Measurements from ENCODE around the gene DEFB128.
"Not testable (repeated sequence)": the region's sequence is repeated elsewhere in the genome, so short reads cannot be mapped to it uniquely, and the experiment has no call there.

Gene DEFB128

GRCh38 chr20:226958-227357, 37.4 kb upstream of the DEFB128 start, which contains the start of gene DEFB129:
TSS of gene DEFB129 (plus strand) at chr20:227258. CDS start at chr20:227289, 31 bp downstream.
- H3K36me3 ChIP-seq: no peaks in the 10 kb centered on the region
- no peak for DNase-seq
- peaks cover 0 to 5% of the 10 kb centered on the region in 2 donors for H3K27me3 ChIP-seq
- H3K9me3 ChIP-seq: no peaks in the 10 kb centered on the region
- intact Hi-C loops (cut with DNase I; ENCODE audit: low total_unique reads): no loop called here
- H3K27ac ChIP-seq: no peak within 1 kb of the TSS
- H3K4me1 ChIP-seq: no peaks in the 10 kb centered on the region
- TF ChIP-seq CTCF (IDR thresholded peaks at IDR 0.05): no peak
- no peak within 1 kb of the TSS for H3K4me3 ChIP-seq

GRCh38 chr20:225879-226278, 36.4 kb upstream of the DEFB128 start:
- intact Hi-C loops (cut with DNase I; ENCODE audit: low total_unique reads); H3K9me3 ChIP-seq; H3K27ac ChIP-seq; DNase-seq; H3K27me3 ChIP-seq; H3K4me1 ChIP-seq; H3K36me3 ChIP-seq; H3K4me3 ChIP-seq: not testable (repeated sequence)

GRCh38 chr20:221258-221830, 31.8 kb upstream of the DEFB128 start:
- Histone ChIP-seq H3K27ac (no peak overlapping the region), H3K27me3 (peaks cover 0 to 9% of the 10 kb centered on the region in 2 donors), H3K4me1 (no peaks in the 10 kb centered on the region), H3K4me3 (no peak overlapping the region), H3K9me3 (no peaks in the 10 kb centered on the region), H3K36me3 (no peaks in the 10 kb centered on the region)
- intact Hi-C loops (cut with DNase I; ENCODE audit: low total_unique reads): no loop called here
- no peak for TF ChIP-seq CTCF (IDR thresholded peaks at IDR 0.05)
- no peak for DNase-seq

- TF ChIP-seq CTCF (IDR thresholded peaks at IDR 0.05): no peak
- no peak overlapping the region for H3K4me3 ChIP-seq
- no peaks in the 10 kb centered on the region for H3K36me3 ChIP-seq
- H3K27ac ChIP-seq: no peak overlapping the region
- intact Hi-C loops (cut with DNase I; ENCODE audit: low total_unique reads): no loop called here
- H3K9me3 ChIP-seq: no peaks in the 10 kb centered on the region
- H3K4me1 ChIP-seq: no peaks in the 10 kb centered on the region
- DNase-seq: no peak
- peaks cover 0 to 9% of the 10 kb centered on the region in 2 donors for H3K27me3 ChIP-seq
Observed at GRCh38 chr20:219290-220115, 30.0 kb upstream of the DEFB128 start.

GRCh38 chr20:217266-217665, 27.8 kb upstream of the DEFB128 start:
- Histone ChIP-seq H3K4me1 (no peaks in the 10 kb centered on the region), H3K27me3 (peaks cover 0 to 9% of the 10 kb centered on the region in 2 donors), H3K36me3 (no peaks in the 10 kb centered on the region), H3K27ac (no peak overlapping the region), H3K4me3 (no peak overlapping the region), H3K9me3 (no peaks in the 10 kb centered on the region)
- intact Hi-C loops (cut with DNase I; ENCODE audit: low total_unique reads): no loop called here
- no peak for DNase-seq
- no peak for TF ChIP-seq CTCF (IDR thresholded peaks at IDR 0.05)

GRCh38 chr20:215796-216195, 26.3 kb upstream of the DEFB128 start:
- intact Hi-C loops (cut with DNase I; ENCODE audit: low total_unique reads): no loop called here
- Histone ChIP-seq H3K9me3 (no peaks in the 10 kb centered on the region), H3K27ac (no peak overlapping the region), H3K4me3 (no peak overlapping the region), H3K27me3 (peaks cover 0 to 9% of the 10 kb centered on the region in 2 donors), H3K36me3 (no peaks in the 10 kb centered on the region), H3K4me1 (no peaks in the 10 kb centered on the region)
- DNase-seq: no peak
- no peak for TF ChIP-seq CTCF (IDR thresholded peaks at IDR 0.05)
